GM18499 (cell line): ENCODE measurements around the gene ZBTB8B.
"Not testable (repeated sequence)": the region's sequence is repeated elsewhere in the genome, so short reads cannot be mapped to it uniquely, and the experiment has no call there.

Source experiments
- ATAC-seq: cut with Tn5 transposase; IDR thresholded peaks from one replicate; pipeline ENCODE4 v1.9.1; 2021; ENCODE audit warnings: moderate number of reproducible peaks; ENCODE audit not compliant: insufficient read depth, unreplicated experiment

The ZBTB8B gene

DNA sequence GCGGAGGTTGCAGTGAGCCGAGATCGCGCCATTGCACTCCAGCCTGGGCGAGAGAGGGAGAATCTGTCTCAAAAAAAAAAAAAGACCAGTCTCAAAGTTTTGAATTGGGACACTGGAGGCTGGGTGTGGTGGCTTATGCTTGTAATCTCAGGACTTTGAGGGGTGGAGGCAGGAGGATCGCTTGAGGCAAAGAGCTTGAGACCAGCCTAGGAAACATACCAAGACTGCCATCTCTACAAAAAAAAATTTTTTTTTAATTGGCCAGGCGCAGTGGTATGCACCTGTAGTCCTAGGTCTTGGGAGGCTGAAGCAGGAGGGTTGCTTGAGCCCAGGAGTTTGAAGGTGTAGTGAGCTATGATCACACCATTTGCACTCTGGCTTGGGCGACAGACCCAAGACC lies 3.9 kb downstream of the ZBTB8B start:
- no peak for ATAC-seq

DNA sequence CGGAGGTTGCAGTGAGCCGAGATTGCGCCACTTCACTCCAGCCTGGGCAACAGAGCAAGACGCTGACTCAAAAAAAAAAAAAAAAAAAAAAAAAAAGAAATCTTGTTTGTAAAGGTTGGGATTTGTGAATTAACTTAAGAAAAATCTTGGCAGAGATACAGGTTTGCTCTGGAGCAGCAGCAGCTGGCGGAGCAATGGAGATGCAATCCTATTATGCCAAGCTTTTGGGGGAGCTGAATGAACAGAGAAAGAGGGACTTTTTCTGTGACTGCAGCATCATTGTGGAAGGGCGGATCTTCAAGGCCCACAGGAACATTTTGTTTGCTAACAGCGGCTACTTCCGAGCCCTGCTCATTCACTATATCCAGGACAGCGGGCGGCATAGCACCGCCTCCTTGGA lies 5.6 kb downstream of the ZBTB8B start:
- no peak for ATAC-seq

DNA sequence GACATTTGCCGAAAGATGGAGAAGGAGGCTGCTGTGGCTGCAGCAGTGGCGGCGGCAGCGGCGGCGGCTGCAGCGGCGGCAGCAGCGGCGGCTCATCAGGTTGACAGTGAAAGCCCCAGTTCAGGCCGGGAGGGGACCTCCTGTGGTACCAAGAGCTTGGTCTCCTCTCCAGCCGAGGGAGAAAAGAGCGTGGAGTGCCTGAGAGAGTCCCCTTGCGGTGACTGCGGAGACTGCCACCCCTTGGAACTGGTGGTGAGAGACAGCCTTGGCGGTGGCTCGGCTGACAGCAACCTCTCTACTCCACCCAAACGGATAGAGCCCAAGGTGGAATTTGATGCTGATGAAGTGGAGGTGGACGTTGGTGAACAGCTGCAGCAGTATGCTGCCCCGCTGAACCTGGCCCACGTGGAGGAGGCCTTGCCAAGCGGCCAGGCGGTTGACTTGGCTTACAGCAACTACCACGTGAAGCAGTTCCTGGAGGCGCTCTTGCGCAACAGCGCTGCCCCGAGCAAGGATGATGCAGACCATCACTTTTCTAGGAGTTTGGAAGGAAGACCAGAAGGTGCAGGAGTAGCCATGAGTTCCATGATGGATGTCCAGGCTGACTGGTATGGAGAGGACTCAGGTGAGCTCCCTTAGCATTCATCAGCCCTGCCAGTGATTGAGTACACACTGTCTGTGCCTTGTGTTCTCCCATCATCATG lies 6.3 kb downstream of the ZBTB8B start:
- ATAC-seq: no peak

DNA sequence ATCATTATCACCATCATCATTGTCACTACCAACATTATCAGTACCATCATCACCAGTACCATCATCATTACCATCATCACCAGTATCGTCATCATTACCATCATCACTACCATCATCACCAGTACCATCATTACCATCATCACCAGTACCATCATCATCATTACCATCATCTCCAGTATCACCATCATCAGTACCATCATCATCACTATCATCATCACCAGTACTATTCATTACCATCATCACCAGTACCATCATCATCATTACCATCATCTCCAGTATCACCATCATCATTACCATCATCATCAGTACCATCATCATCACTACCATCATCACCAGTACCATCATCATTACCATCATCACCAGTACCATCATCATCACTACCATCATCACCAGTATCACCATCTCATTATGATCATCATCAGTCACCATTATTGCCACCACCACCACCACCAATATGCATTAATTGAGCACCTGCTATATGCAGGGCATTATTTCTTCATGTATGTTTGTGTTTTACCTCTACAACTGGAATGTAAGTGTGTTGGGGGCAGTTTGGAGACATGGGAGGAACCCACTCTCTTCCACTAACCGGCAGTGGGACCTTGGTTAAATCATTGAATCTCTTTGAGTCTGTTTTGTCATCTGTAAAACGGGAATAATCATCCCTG lies 7.0 kb downstream of the ZBTB8B start:
- ATAC-seq: no peak

DNA sequence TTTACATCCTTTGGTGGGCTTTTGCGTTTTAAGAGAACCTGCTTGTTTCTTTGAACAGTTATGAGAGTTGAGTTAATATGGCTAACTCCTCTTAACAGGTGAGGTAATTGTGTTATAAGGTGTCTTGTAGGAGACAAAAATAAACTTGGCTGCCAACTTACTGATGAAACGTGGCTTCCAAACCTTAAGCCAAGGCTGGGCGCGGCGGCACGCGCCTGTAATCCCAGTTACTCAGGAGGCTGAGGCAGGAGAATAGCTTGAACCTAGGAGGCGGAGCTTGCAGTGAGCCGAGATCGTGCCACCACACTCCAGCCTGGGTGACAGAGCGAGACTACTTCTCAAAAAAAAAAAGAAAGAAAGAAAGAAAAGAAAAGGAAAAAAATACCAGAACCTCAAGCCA lies 8.1 kb downstream of the ZBTB8B start:
- not testable (repeated sequence) for ATAC-seq

DNA sequence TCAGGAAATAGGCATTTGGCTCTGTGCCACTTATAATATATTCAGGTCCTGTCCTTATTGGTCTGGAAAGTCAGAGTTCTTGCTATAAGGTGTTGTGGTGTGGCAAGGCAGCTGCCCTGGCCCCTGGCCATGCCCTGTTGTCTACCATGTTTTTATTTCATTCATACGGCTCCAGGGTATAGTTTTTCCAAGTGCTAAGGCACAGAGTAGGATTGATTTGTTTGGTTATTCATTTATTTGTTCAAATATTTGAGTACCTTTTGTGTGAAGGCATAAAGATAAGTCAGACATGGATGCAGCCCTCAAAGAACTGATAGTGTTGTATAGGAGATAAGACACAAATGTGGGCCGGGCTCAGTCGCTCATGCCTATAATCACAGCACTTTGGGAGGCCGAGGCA lies 10.1 kb downstream of the ZBTB8B start:
- ATAC-seq: no peak

DNA sequence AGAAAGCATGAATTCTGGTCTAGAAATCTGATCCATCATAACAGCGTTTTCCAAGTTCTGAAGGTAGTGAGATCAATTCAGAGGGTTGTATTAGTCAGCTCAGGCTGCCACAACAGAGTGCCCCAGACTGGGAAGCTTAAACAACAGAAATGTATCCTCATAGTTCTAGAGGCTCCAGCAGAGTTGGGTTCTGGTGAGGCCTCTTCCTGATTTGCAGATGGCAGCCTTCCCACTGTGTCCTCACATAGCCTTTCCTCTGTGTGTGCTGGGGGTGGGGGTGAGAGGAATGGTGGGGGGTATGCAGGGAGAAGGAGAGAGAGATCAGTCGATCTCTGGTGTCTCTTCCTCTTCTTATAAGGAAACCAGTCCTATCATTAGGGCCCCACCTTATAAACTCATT lies 15.1 kb downstream of the ZBTB8B start:
- no peak for ATAC-seq

DNA sequence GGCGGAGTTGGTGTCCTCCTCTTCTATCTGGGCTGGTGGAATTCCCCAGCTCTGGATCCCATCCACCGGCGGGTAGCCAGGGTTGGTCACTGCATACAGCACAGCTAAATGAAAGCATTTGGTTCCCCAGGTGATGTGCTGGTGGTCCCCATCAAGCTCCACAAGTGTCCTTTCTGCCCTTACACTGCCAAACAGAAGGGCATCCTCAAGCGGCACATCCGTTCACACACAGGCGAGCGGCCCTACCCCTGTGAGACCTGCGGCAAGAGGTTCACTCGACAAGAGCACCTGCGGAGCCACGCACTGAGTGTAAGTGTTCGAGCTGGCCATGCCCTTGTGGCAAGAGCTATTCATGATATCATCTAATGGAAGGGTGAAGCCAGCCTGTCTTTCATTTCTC lies 15.9 kb downstream of the ZBTB8B start:
- ATAC-seq: no peak

DNA sequence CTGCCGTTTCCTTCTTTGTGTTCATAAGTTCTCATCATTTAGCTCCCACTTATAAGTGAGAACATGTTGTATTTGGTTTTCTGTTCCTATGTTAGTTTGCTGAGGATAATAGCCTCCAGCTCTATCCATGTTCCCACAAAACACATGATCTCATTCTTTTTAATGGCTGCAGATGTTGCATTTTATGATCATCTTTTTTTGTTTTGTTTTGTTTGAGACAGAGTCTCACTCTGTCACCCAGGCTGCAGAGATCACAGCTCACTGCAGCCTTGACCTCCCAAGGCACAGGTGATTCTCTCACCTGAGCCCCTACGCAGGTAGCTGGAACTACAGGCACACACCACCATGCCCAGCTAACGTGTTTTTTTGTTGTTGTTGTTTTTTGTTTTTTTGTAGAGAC lies 16.9 kb downstream of the ZBTB8B start:
- ATAC-seq: not testable (repeated sequence)

DNA sequence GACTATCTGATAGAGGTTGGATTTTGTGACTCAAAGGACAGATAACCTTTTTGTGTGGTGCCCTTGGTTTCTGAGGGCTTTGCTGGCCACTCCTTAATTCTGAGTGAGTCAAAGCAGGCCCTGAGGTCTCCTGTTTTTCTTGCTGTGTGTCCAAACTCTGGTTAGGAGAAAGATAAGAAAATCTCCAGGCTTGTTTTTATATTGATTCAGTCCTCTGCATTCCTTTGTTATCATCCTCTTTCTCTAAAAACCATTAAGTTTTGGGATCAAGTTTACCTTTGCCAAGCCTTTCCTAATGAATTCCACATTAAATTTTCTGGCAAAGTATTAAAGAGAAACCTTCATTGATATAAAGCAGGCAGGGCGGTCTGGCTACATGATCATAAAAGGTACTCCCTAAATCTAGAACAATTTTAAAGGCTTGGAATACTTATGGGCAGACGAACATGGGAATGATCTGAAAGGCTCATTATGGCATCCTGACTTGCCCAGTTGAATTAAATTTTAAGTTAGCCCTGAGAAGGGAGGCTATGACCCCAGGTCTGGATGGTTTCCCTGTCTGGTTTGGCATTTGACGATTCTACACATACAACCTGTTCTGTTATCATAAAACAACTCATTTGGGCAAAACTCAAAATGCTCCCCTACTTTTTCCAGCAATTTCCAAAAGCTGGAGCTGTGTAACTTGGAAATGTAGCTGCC lies 20.8 kb downstream of the ZBTB8B start:
- ATAC-seq: no peak

DNA sequence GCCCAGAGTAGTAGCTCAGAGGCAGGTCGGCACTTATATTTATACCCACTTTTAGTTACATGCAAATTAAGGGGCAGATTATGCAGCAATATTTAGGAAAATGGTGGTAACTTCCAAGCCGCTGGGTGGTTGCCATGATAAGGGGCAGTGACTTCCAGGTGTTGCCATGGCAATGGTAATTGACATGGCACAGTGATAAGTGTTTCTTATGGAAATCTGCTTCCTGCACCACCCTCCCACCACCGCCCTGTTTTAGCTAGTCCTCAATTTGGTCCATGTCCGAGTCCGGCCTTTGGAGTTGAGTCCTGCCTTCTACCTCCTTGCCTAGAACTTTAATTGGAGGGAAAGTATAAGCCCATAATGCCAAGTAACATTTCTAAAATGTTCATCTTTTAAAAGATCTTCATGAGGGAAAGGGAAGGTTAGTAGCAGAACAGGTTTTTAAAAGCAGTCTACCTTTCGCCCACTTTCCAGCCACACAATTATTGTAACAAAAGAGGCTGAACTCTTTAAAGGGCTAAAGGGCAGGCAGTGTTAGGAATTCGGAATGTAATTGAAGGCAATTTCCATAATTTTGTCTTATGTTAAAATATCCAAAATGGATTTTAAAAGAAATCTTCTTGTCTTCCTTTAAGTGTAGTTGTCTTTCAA lies 21.7 kb downstream of the ZBTB8B start:
- ATAC-seq: no peak

DNA sequence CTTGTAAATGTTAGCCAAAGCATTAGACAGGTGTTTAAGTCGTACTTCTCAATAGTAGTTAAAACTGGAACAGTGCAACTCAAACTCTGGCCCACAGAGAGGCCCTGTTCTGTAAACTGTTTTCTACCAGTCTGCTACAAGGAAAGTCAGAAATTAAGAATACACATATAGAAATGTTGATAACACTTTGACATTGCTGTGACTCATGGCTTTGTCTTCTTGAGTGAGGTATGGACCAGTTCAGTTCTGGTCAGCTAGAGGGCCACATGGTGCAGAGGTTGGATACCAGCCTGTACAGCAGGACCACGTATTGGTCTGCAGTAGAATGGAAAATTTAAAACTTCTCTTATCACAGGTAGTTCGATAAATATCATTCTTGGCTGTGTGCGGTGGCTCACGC lies 22.3 kb downstream of the ZBTB8B start:
- ATAC-seq: no peak

DNA sequence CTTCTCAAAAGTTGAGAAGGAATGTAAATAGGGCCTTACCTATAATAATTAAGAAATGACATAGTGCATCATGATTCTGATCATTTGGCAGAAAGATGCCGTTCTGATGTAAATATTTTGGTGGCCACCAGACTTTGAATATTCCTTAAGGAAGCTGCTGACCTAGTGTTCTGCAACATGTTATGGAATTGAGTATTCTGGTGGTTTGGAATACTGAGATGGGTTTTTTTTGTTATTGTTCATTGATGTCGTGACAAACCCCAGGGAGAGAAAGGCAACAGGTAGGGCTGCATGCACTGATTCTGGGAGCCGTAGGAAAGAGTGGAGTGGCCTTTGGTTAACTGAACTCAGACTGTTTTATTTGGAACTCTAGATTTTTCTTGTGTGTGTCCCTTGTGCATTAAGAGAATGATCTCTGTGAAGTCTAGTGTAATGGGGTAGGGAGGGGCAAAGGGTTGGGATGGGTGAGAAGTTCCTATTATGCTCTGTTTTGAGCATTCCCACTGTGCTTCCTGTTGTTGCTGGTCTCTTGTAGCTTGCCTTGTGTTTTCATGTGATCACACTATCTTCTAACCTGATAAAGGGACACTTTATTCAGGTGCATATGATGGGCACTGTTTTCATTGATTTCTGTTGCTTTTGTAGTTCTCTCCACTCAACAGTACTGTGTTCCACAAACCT lies 25.0 kb downstream of the ZBTB8B start:
- ATAC-seq: no peak

DNA sequence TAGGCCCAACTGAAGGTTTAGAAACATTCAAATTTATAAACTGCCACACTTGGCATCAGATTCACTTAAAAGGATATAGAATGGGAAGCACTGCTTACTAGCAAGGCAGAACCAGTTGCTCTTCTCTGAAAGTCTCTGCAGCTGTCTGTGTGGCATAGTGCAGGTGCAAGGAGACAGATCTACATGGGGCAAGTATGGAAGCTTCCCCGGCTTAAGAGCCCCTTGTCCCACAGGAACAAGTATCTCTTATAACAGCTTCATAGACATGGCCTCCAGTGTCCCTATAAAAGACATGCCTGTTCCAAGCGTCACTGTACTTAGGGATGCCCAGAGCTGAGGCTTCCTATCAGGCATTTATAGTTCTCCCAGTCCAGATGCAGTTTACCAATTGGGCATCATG lies 26.5 kb downstream of the ZBTB8B start:
- ATAC-seq: no peak

DNA sequence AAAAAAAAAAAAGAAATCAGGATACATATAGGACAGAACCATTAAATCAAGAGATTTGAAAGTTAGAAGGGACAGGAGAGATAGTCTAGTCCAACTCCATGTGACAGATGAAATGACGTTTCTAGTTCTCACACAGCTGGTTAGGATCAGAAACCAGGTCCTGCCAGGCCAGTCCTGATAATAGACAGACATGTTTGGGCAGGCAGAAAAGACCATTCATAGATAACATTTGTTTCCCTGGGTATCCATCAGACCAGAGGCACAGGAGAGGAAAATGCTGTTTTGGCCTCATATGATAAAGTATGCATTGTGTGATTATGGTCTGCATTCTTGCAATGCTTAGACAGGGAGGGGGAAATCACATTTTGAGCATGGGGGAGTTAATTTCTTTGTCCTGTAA lies 29.3 kb downstream of the ZBTB8B start:
- ATAC-seq: no peak

DNA sequence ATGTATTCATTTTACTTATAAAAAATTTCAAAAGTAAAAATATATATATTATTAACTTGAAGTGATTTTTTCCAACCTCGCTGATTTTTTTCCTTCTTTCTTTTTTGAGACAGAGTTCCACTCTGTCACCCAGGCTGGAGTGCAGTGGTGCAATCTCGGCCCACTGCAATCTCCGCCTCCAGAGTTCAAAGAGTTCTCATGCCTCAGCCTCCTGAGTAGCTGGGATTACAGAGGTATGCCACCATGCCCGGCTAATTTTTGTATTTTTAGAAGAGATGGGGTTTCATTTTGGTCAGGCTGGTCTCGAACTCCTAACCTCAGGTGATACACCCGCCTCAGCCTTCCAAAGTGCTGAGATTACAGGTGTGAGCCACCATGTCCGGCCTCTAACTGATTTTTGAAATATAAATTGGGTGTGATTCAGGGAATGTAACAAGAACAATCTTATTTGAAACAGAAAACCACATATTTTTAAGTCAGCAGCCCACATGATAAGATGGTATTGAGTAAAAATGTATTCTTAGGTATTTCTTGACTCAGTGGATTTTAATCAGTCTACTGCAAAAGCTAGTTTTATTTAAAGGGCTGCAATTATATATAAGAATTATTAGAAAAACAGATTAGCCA lies 30.0 kb downstream of the ZBTB8B start:
- no peak for ATAC-seq

DNA sequence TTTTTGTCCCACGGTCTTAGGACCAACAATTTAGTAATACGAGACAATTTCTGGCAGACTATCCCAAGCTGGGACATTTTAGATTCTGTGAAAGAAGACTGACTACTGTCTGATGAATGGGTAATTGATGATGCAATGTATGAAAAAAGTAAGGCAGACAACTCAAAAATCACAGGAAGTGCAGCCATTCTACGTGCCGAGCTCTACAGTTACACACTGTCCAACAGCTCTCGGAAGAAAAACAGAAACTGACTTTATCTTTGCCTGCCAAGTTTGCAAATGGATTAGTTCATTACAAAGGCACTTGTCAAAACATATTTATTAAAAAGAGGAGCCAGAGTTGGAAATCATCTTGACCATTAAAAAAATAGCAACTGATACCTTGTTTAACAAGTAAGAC lies 31.3 kb downstream of the ZBTB8B start:
- ATAC-seq: no peak

DNA sequence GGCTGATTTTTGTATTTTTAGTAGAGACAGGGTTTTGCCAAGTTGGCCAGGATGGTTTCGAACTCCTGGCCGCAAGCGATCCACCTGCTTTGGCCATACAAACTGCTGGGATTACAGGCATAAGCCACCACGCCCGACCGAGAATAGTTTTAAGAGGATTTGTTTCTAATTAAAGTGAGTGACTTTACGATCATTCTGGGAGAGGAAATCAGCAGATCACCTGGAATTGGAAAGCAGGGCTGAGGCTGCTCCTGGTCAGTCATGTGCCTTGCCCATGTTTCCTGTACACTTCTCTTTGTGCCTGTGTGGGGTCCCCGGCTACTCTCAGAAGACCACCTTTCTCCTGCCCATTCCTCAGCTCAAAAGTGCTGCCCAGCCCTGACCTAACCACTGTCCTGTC lies 33.9 kb downstream of the ZBTB8B start:
- no peak for ATAC-seq

DNA sequence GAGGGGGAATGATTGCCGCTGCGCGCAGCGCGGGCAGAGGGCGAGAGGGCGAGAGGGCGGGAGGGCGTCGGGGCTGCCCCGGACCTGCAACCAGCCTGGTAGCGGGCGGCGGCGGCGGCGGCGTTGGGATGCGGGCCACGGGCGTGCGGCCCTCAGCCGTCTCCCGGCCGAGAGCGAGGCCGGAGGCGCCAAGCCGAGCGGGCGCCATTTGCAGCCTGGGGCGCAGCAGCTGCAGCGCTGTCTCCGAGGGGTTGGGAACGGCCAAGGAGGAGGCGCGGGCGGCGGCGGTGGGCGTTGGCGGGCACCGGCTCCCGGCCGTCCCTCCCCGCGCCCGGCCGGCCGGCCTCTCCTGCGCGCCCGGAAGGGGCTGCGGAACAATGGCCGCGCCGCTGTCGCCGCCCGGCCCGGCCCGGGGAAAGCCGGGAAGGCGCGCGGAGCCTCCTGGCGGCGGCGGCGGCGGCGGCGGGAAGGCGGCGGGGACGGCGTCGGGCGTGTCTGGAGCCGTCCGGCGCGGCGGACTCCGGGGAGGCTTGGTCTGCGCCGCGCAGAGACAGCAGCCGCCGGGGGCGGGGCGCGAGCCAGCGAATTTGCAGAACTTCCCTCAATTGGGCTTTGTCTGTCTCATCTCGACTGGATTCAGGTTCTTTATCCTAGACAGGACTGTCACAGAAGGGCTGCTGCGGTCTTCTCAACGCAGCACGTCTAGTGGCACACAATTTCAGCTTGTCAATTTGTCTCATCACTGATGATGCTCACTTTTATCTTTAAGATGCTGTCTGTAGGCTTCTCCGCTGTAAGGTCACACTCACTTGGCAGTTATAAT lies 35.7 kb downstream of the ZBTB8B start:
- ATAC-seq: no peak
